RWPE1 (cell line): Measurements from ENCODE around the gene AFTPH.

ENCODE experiments used
- CTCF ChIA-PET: fragments of 350-600 bp; sonication (Branson Sonifier 250); formaldehyde crosslinking; extraction: SDS; loops from one replicate; lab custom pipeline; 2021; lab: Yijun Ruan, JAX
- POLR2A ChIA-PET: fragments of 400-600 bp; formaldehyde crosslinking; extraction: SDS; loops from one replicate; lab custom pipeline; 2020; ENCODE audit warnings: antibody characterized with exemption; ENCODE audit not compliant: low non-redundant PET; lab: Yijun Ruan, JAX
- DNase-seq: peaks from one replicate; pipeline ENCODE4 v3.0.0; 2012; ENCODE audit warnings: low spot score
- H3K27ac ChIP-seq: fragments of 450-650 bp; 2 replicates; pipeline ENCODE4 v1.5.1; 2017
- TF ChIP-seq, protein P1 (sequence below): fragments of 450-650 bp; conservative IDR thresholded peaks from 2 replicates; pipeline ENCODE4 v1.5.1; 2017; ENCODE audit warnings: low read depth, mild to moderate bottlenecking

The AFTPH gene

DNA sequence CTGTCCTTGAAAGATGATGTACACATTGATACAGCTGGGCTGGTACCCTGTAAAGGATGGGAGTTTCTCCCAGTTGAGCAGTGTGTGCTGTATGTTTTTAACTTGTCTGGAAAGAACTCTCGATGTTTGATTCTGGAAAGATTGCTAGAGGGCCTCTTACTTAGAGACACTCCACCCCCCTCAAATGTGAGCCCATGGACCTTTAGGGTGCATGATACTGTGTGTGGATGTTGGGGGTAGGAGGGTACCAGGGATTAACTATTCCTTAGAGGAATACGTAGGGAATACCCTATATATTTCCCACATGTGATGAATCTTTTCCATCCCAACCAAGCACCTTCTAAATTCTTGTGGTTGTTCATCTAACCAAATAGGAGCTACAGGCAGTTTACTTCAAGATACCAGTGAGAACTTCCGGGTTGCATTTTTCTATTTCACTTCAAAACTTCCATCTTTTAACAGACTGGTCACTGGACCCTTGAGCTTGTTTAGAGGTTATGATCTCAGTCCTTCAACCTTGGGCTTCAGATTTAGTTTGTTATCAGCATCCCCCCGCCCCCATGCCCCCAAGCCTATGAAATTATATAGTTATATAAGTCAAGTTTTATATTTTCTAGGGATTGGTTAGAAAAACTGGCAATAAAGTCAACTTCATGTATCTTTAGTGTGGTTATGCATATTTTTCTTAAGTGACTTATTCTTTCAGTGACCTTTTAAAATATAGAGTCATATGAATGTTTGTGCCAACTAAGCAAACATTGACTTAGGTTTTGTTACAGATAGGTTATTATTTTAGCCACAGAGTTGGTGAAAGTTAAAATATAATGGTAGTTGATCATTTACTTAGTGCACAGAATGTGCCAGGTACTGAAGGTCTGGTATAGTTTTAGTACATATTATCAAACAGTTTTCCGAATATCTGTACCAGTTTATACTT lies 18.2 kb downstream of the AFTPH start:
- DNase-seq: no peak
- ChIA-PET CTCF (no interaction called here), POLR2A (no interaction called here)
- no peak overlapping the region for H3K27ac ChIP-seq
- TF ChIP-seq, protein P1, sequence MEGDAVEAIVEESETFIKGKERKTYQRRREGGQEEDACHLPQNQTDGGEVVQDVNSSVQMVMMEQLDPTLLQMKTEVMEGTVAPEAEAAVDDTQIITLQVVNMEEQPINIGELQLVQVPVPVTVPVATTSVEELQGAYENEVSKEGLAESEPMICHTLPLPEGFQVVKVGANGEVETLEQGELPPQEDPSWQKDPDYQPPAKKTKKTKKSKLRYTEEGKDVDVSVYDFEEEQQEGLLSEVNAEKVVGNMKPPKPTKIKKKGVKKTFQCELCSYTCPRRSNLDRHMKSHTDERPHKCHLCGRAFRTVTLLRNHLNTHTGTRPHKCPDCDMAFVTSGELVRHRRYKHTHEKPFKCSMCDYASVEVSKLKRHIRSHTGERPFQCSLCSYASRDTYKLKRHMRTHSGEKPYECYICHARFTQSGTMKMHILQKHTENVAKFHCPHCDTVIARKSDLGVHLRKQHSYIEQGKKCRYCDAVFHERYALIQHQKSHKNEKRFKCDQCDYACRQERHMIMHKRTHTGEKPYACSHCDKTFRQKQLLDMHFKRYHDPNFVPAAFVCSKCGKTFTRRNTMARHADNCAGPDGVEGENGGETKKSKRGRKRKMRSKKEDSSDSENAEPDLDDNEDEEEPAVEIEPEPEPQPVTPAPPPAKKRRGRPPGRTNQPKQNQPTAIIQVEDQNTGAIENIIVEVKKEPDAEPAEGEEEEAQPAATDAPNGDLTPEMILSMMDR: no peak

DNA sequence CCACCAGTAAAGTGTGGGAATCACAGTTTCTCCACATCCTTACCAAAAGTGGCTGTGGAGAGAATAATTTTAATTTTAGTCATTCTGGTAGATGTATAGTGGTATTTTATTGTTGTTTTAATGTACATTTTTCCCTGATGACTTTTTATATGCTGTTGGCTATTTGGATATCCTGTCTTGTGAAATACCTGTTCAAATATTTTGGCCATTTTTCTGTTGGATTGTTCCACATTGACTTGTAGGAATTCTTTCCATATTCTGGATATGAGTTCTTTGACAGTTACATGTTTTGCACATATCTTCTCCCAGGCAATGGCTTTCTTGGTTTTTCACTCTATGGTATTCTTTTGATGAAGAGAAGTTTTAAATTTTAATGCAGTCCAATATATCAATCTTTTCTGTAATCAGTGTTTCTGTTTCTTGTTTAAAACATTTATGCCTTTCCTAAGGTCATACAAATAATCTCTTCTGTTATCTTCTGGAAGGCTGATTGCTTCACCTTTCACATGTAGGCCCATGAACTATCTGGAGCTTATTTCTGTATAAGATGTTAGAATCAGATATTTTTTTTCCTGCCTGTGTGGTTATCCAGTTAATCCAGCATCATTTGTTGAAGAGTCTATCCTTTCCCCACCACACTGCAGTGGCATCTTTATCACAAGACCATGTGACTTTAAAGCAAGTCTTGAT lies 19.0 kb downstream of the AFTPH start:
- POLR2A ChIA-PET: no interaction called here
- peak; percentile 11 for DNase-seq
- H3K27ac ChIP-seq: no peak overlapping the region
- CTCF ChIA-PET: interaction anchor here (0.5 to 0.6 kb wide), 2 partner anchors 10 to 20 kb away, joined by 3 read pairs; no protein-coding TSS in a partner anchor
- TF ChIP-seq, protein P1: no peak

DNA sequence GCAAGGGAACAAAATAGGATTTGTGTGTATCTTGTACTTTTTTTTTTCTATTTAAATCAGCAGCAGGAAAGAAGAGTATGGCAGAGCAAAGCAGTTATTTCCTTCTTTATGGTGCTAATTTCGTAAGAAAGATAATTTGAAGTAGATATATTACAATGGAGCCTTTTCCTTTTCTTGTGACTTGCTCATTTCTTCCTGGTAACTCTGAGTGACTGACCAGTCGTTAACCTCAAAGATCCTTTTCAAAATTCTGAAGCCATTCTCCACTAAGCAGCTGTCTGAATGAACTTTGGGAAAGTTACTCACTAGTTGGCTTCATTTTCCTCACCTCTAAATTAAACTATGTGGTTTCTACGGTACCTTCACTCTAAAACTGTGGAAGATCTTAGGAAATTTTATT lies 24.6 kb downstream of the AFTPH start:
- CTCF ChIA-PET: interaction anchor here (0.9 kb wide), 1 partner anchor 9 kb away, joined by 3 read pairs; no protein-coding TSS in a partner anchor
- POLR2A ChIA-PET: no interaction called here
- no peak overlapping the region for H3K27ac ChIP-seq
- TF ChIP-seq, protein P1: no peak
- DNase-seq: no peak

DNA sequence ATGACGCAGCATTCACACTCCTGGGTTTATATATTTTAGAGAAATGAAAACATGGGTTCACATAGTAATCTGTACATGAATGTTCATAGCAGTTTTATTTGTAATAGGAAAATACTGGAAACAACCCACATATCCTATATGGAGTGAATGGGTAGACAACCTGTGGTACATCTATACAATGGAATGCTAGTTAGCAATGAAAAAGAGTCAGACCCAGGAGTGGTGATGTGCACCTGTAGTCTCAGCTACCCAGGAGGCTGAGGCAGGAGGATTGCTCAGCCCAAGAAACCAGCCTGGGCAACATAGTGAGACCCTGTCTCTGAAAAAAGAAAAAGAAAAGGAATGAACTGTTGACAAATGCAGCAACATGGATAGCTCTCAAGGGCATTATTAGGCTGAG lies 25.9 kb downstream of the AFTPH start:
- CTCF ChIA-PET: no interaction called here
- POLR2A ChIA-PET: no interaction called here

DNA sequence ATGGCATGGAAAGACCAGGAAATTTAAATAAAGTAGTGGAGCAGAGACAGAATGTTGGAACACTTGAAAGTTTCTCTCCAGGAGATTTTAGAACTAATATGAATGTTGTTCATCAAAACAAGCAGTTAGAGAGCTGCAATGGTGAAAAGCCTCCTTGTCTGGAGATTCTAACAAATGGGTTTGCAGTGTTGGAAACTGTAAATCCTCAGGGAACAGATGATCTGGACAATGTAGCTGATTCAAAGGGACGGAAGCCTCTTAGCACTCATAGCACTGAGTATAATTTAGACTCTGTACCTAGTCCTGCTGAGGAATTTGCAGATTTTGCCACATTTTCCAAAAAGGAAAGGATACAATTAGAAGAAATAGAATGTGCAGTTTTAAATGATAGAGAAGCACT lies 27.7 kb downstream of the AFTPH start:
- ChIA-PET CTCF (interaction anchor here (0.5 to 1.1 kb wide), 3 partner anchors 29 to 221 kb away, joined by 3 to 5 read pairs (median 4); no protein-coding TSS in a partner anchor), POLR2A (no interaction called here)
- no peak for DNase-seq
- TF ChIP-seq, protein P1: no peak
- no peak overlapping the region for H3K27ac ChIP-seq

More for the DNA sequence above, 25.9 kb downstream of the AFTPH start:
- H3K27ac ChIP-seq: no peak overlapping the region
- no peak for DNase-seq
- TF ChIP-seq, protein P1: no peak

DNA sequence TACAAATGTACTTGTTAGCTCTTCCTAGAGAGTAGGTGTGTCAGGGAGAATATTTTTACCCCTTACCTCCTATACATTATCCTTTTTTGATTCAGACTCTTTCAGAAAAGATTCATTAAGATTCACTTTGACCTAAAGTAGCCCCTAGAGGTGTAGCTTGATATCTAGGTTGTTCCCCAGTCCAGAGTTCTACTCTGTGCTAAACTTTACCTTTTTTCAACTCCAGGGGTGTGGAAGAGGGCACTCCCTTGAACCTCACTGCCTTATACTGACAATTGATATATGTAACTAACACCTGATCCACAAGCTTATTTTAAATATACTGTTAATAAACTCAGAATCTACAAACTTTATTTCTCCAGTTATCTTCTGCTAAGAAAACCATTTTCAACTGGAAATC lies 30.0 kb downstream of the AFTPH start:
- no peak for DNase-seq
- H3K27ac ChIP-seq: no peak overlapping the region
- TF ChIP-seq, protein P1: no peak
- POLR2A ChIA-PET: no interaction called here
- CTCF ChIA-PET: interaction anchor here (0.6 to 0.7 kb wide), 2 partner anchors 109 to 336 kb away, joined by 3 to 7 read pairs; no protein-coding TSS in a partner anchor
